Hematopoietic multipotent progenitor cell treated with erythropoietin and hydrocortisone succinate and interleukin-3 and kit ligand, for 6 days (in vitro differentiated cells): ENCODE data around the gene ADCY7.

ENCODE experiments used
- DNase-seq: peaks from one replicate; pipeline ENCODE4 v3.0.0-alpha.2; 2015

Gene ADCY7

GRCh38 chr16:50351116-50351515 is 84.8 kb downstream of the ADCY7 start:
- DNase-seq, result no peak

GRCh38 chr16:50351952-50352351 is 85.6 kb downstream of the ADCY7 start:
- DNase-seq, result no peak

DNA sequence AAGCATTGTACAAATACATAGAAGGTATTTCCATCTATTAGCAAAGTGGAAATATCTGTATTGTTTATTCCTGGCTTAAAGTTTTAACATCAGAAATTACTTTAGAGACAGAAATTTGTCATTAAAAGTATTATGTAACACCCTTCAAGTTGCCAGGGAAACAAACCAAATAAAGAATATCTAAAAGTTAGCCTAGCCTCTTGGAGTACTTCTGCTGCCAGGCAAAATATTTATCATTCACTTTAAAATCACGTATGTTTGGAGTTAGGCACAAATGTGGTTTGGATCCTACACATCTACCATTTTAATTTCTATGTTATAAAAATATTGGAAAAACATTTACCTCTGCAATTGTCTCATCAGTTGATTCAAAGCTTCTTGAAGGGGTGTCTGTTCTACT is 87.7 kb downstream of the ADCY7 start:
- DNase-seq, result no peak

DNA sequence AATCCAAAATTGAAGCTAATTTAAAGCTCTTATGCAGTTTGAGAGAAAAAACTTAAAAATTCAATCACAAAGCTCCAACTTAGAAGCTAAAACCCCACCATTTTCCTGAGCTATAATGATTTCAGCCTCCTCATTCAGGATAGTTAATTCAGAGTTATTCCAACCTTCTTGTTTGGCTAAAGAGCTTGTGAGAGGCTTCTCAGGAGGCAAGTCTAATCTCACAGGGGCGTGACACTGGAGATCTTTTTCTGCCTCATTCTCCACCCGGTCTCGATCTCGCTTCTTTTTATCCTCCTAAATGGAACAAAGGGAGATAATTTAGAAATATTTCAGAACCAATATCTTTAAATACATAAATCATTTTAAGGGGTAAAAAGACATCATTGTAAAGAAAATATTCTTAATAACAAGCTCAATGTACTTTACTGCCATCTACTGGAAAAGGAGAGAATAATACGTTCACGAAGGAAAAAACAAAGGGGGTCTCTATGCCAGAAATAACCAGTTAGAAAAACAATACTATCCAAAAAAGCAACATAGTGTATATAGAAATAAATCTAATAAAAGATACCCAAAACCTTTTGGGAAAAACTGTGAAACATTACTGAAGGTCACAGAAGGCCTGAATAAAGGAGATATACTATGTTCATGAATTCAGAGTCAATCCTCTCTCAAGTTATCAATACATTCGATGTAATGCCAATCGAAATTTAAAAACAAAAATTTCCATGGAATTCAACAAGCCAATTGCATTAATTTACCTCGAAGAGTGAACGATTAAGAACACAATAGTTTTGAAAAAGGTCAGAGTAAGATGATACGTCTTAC is 88.5 kb downstream of the ADCY7 start:
- peak; percentile 72 for DNase-seq

DNA sequence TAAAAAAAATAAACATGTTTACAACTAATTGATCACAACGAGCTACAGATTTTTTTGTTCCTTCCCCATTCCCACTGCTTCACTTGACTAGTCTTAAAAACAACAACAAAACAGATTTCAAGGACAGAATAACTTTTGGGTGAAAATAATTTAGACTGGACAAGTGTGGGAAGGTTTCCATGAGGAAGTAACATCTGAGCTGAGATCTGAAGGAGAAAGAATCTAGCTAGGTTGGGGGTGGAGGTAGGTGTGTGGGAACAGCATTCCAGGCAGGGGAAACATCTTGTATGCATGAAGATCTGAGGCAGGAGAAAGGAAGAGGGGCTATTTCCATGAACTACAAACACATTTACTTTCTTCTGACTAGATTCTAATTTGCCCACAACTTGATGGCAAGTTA is 93.3 kb downstream of the ADCY7 start:
- DNase-seq, result no peak

DNA sequence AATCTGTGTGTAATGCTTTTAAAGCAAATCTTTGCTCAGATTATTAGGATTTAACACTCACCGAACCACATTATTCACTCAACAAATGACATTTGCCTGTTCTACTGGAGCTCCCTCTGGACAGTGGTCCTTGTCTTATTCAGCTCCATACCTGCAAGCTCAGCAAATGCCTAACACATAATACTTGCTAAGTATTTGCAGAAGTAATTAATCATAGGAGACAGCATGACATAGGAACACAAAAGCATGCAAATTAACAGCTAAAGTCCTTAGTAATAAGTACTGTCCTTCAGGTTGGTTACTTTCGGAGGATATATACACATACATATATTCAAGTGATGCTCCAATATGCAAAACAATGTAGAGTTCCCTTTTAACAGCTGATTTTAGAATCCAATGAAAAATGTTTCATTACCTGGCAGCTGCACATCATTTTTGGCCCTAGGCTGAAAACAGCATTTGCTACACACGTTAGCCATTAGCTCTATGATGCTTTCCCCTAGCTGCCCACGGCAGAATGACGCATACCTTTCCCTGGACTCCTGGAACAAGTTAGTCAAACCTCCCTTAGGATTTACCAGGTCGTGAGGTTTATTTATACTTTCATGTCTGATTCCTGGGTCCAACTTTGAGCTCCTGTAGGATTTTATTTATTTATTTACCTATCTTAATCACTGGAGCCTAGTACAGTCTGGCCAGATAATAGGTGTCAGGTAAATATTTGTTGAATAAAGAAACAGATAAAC is 93.9 kb downstream of the ADCY7 start:
- no peak for DNase-seq

DNA sequence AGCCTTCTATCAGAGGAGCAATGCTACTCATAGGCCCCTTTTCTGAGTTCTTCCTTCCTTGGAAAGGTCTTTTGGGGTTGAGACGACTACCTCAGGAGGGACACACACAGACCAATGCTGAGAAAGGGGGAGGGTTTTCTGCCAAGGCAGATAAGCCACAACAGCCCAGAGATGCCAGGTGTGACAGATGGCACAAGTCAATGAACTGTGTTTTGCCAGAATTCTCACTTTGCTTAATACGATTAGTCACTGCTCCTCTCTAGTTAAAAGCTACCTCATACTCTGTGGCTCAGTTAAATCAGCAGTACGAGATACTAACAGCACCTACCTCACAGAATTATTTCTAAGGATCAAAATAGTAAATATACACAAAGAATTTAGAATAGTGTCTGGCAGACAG is 94.4 kb downstream of the ADCY7 start:
- DNase-seq, result peak; percentile 59

DNA sequence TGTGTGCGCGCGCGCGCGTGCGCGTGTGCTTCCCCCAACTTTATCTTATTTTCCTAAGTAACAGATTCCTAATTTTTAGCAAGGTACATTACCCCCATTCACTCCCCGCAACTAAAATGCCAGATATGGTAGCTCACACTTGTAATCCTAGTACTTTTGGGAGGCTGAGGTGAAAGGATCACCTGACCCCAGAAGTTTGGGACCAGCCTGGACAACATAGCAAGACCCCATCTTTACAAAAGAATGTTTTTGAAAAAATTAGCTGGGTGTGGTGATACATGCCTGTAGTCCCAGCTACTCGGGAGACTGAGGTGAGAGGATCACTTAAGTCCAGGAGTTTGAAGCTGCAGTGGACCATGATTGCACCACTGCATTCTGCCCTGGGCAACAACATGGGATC is 97.3 kb downstream of the ADCY7 start:
- no peak for DNase-seq

GRCh38 chr16:50365791-50366575 is 99.6 kb downstream of the ADCY7 start:
- peak; percentile 20 for DNase-seq
